SHP77 (cell line): ENCODE results near the gene PLD6.
"Not testable (repeated sequence)": the region's sequence is repeated elsewhere in the genome, so short reads cannot be mapped to it uniquely, and the experiment has no call there.

Experiments
- DNase-seq, 2 experiments: peaks; one replicate each; lab custom pipeline; 2025; lab: John Stamatoyannopoulos, UW

Gene PLD6

GRCh38 chr17:17201271-17201670 lies 4.9 kb downstream of the PLD6 start:
- DNase-seq, result no peak

- DNase-seq, result no peak
Observed at GRCh38 chr17:17200831-17201230, 5.3 kb downstream of the PLD6 start.

- no peak for DNase-seq
Observed at GRCh38 chr17:17200311-17200710, 5.8 kb downstream of the PLD6 start.

GRCh38 chr17:17198281-17198680 lies 7.9 kb downstream of the PLD6 start:
- no peak for DNase-seq

GRCh38 chr17:17196776-17197175 lies 9.4 kb downstream of the PLD6 start:
- DNase-seq, result no peak

GRCh38 chr17:17195466-17195865 lies 10.7 kb downstream of the PLD6 start:
- not testable (repeated sequence) for DNase-seq

GRCh38 chr17:17191961-17192381 lies 14.2 kb downstream of the PLD6 start:
- no peak for DNase-seq

- DNase-seq, result no peak
Observed at GRCh38 chr17:17191346-17191792, 14.8 kb downstream of the PLD6 start.

GRCh38 chr17:17190188-17190587 lies 15.9 kb downstream of the PLD6 start:
- DNase-seq, result no peak

- DNase-seq, result no peak
Observed at GRCh38 chr17:17189559-17189958, 16.6 kb downstream of the PLD6 start.

- no peak for DNase-seq
Observed at GRCh38 chr17:17188586-17188985, 17.5 kb downstream of the PLD6 start.

- no peak for DNase-seq
Observed at GRCh38 chr17:17186551-17187505, 19.3 kb downstream of the PLD6 start.

- no peak for DNase-seq
Observed at GRCh38 chr17:17186051-17186450, 20.1 kb downstream of the PLD6 start.

GRCh38 chr17:17184985-17185757 lies 21.0 kb downstream of the PLD6 start:
- DNase-seq, result not testable (repeated sequence)

- DNase-seq, result no peak
Observed at GRCh38 chr17:17183744-17184143, 22.4 kb downstream of the PLD6 start.

GRCh38 chr17:17182598-17183136 lies 23.5 kb downstream of the PLD6 start:
- DNase-seq, result no peak

- no peak for DNase-seq
Observed at GRCh38 chr17:17181666-17182597, 24.2 kb downstream of the PLD6 start.

GRCh38 chr17:17180741-17181525 lies 25.2 kb downstream of the PLD6 start:
- DNase-seq, result no peak

- DNase-seq, result no peak
Observed at GRCh38 chr17:17180141-17180603, 26.0 kb downstream of the PLD6 start.

- no peak for DNase-seq
Observed at GRCh38 chr17:17179371-17179827, 26.7 kb downstream of the PLD6 start.
